Activated naive CD4-positive, alpha-beta T cell treated with anti-CD3 and anti-CD28 coated beads for 36 hours (primary cell): ENCODE measurements around the gene LGR4. TPM values are rescaled to one million over a fixed set of nuclear protein-coding genes. Genes with fewer than 3 reads are reported as not detected.

Experiments used
- CTCF ChIA-PET: fragments of 350-600 bp; sonication (Branson Sonifier 250); formaldehyde crosslinking; loops from one replicate; lab custom pipeline; 2021; ENCODE audit warnings: antibody characterized with exemption; lab: Charles Lee
- DNase-seq: peaks from one replicate; pipeline ENCODE4 v3.0.0-alpha.2; 2020
- H3K27ac Mint-ChIP-seq: one replicate; pipeline ENCODE4 v1.8.0; 2021; ENCODE audit warnings: mild to moderate bottlenecking, mixed read lengths
- H3K27me3 Mint-ChIP-seq: one replicate; pipeline ENCODE4 v1.8.0; 2021; ENCODE audit warnings: low read depth, mixed read lengths
- H3K36me3 Mint-ChIP-seq: one replicate; pipeline ENCODE4 v1.8.0; 2021; ENCODE audit warnings: low read depth, mixed read lengths
- H3K4me1 Mint-ChIP-seq: one replicate; pipeline ENCODE4 v1.8.0; 2021; ENCODE audit warnings: low read depth, mixed read lengths
- H3K4me3 Mint-ChIP-seq: one replicate; pipeline ENCODE4 v1.8.0; 2021; ENCODE audit warnings: mild to moderate bottlenecking, moderate library complexity, mixed read lengths
- H3K9me3 Mint-ChIP-seq: one replicate; pipeline ENCODE4 v1.8.0; 2021; ENCODE audit warnings: mixed read lengths
- intact Hi-C: fragments of 100-400 bp; cut with micrococcal nuclease; formaldehyde crosslinking; loops from one replicate; pipeline ENCODE4 v1.15.1; 2023
- total RNA-seq, 2 experiments: library from RNA; stranded (reverse); gene quantifications; one replicate each; pipeline ENCODE4 v1.2.3, GENCODE V29; 2021

The LGR4 gene
- total RNA-seq, 2 experiments from 2014 or later = 0.12 to 0.19 TPM

DNA sequence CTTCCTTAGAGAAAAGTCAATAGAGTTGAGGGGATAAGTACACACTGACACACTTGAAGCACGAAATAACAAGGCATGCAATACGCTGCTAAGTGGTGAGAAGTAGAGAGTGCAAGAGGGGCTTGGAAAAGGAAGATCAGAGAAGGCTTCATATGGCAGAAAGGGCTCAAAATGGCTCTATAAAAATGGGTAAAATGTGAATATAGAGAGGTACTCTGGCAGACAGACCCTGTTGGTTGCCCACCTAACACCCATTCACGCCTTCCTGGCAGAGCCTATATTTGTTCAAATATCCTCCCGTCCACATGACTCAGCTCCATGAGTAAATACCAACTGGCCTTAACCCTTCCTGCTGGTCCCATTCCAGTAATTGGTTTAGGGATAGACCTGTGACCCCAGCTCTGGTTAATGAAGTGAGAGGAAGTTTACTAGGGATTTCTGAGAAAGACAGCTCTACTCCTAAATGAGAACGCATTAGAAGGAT, 70.7 kb downstream of the LGR4 start:
- intact Hi-C loops = no loop called here
- CTCF ChIA-PET = no interaction called here
- H3K27ac Mint-ChIP-seq = no peak overlapping the region

GRCh38 chr11:27401280-27401832, 71.2 kb downstream of the LGR4 start:
- Mint-ChIP-seq H3K9me3 (no peaks in the 10 kb centered on the region), H3K27ac (no peak overlapping the region), H3K4me3 (no peak overlapping the region), H3K4me1 (no peaks in the 10 kb centered on the region), H3K36me3 (no peaks in the 10 kb centered on the region), H3K27me3 (no peaks in the 10 kb centered on the region)
- CTCF ChIA-PET = no interaction called here
- DNase-seq = no peak
- intact Hi-C loops = no loop called here

More for the DNA sequence above, 70.7 kb downstream of the LGR4 start:
- H3K36me3 Mint-ChIP-seq = no peaks in the 10 kb centered on the region
- no peak for DNase-seq
- H3K4me1 Mint-ChIP-seq = no peaks in the 10 kb centered on the region
- no peaks in the 10 kb centered on the region for H3K27me3 Mint-ChIP-seq
- H3K9me3 Mint-ChIP-seq = no peaks in the 10 kb centered on the region
- H3K4me3 Mint-ChIP-seq = no peak overlapping the region

DNA sequence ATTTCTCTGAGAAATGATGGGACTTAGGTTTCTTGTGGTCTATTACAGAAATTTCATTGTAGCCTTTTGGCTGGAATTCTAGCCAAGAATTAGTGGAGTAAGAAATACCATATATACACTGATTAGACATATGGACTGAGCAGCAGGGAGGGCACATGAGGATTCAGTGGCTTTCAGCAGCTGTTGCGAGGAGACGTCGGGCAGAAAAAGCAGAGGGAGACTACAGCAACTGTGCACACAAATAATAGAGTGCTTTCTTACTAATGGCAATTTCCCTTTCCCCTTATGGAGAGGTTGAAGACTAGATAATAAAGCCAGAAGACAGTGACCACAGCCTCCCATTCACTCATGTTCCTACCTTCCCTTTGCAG, 74.2 kb downstream of the LGR4 start:
- DNase-seq = no peak
- intact Hi-C loops = no loop called here
- Mint-ChIP-seq H3K27me3 (no peaks in the 10 kb centered on the region), H3K27ac (no peak overlapping the region), H3K4me1 (no peaks in the 10 kb centered on the region), H3K9me3 (no peaks in the 10 kb centered on the region), H3K36me3 (no peaks in the 10 kb centered on the region), H3K4me3 (no peak overlapping the region)
- CTCF ChIA-PET = no interaction called here

DNA sequence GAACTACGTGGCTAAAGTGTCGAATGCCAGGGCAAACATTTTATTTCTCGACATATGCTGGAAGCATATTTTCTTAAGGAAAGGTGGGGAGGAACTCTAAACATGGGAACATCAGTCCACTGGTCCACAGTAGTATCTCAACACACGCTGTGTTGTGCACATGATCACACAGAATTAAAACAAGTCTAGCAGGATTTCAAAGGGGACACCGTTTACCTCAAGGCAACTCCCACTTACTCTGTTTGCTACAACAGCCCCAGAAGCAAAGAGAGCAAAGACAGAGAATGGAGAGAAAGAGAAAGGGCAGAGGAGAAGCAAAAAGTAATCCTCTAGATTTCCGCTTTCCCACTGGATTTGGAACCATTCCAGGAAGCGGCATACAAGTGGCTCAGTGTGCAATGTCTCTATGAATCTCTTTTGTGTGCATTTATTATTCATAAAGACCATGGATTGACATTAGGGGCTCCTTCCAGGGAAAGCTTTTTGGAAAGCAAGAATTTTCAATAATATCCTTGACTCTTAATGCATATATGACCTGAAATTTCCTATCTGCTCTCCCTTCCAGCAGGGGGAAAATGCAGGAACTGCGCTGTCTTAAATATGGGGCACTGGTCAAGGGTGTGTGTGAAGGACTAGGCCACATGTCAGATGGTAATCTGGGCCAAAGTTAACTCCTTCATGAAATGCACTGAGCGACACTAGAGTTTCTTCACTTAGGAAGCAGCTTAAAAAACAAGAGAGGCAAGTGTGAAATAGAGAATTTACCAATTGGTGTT, 74.8 kb downstream of the LGR4 start:
- no peaks in the 10 kb centered on the region for H3K4me1 Mint-ChIP-seq
- H3K9me3 Mint-ChIP-seq = no peaks in the 10 kb centered on the region
- DNase-seq = no peak
- intact Hi-C loops = no loop called here
- no peaks in the 10 kb centered on the region for H3K27me3 Mint-ChIP-seq
- H3K36me3 Mint-ChIP-seq = no peaks in the 10 kb centered on the region
- no peak overlapping the region for H3K27ac Mint-ChIP-seq
- CTCF ChIA-PET = no interaction called here
- no peak overlapping the region for H3K4me3 Mint-ChIP-seq

DNA sequence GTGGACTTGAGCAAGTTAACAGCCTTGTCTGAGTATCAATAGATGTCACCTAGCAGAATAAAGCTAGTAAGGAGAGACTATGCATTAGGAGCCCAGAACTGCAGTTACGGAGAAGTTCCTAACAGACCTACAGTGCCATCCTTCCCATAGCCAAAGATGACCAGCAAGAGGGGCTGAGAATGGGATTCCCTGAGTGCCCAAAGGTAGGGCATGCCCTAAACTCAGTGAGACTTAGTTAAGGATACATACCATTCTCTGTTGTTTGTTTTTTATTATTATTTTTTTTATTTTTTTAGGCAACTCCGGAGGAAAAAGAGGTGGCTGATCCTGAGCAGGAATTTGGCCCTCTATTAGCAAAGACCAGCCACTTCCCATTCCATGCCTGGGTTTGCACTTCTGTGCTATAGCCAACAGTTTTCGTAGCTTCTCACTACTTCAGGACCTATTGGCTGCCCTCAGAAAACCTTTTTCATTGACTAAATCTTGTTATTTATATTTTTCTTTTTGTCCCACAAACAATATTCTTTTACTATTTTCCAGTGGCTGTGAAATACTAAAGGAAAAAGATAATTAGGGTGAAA, 76.2 kb downstream of the LGR4 start:
- Mint-ChIP-seq H3K27ac (no peak overlapping the region), H3K4me3 (no peak overlapping the region), H3K4me1 (no peaks in the 10 kb centered on the region), H3K9me3 (no peaks in the 10 kb centered on the region), H3K27me3 (no peaks in the 10 kb centered on the region), H3K36me3 (no peaks in the 10 kb centered on the region)
- intact Hi-C loops = no loop called here
- DNase-seq = no peak
- CTCF ChIA-PET = no interaction called here

- CTCF ChIA-PET = no interaction called here
- H3K4me3 Mint-ChIP-seq = no peak overlapping the region
- intact Hi-C loops = no loop called here
- H3K27ac Mint-ChIP-seq = no peak overlapping the region
- DNase-seq = no peak
- no peaks in the 10 kb centered on the region for H3K36me3 Mint-ChIP-seq
- no peaks in the 10 kb centered on the region for H3K9me3 Mint-ChIP-seq
- no peaks in the 10 kb centered on the region for H3K4me1 Mint-ChIP-seq
- H3K27me3 Mint-ChIP-seq = no peaks in the 10 kb centered on the region
Measured at GRCh38 chr11:27395556-27396258, 76.9 kb downstream of the LGR4 start.

DNA sequence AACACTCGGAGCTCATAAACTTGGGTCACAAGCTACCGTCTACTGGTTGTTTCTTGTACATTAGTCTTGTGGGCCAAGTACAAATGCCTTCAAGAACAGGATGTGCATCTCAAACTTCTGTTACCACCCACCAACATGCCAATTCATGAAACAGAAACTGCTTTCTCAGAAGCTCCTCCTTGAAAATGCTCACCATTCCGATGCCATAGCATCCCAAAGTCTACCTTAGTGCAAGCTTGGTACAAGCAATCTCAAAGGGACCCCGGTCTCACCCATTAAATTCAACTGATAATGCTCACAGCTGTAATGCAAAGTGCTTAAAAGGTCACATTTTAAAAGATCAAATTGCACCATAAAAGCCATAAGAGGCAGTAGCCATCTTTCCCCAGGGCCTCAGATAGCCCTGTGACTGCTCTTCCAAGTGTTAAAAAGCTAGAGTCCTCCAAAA, 77.8 kb downstream of the LGR4 start:
- Mint-ChIP-seq H3K27me3 (no peaks in the 10 kb centered on the region), H3K4me1 (no peaks in the 10 kb centered on the region), H3K4me3 (no peak overlapping the region), H3K27ac (no peak overlapping the region), H3K9me3 (no peaks in the 10 kb centered on the region), H3K36me3 (no peaks in the 10 kb centered on the region)
- no peak for DNase-seq
- CTCF ChIA-PET = no interaction called here
- intact Hi-C loops = no loop called here

- no peaks in the 10 kb centered on the region for H3K27me3 Mint-ChIP-seq
- H3K27ac Mint-ChIP-seq = no peak overlapping the region
- CTCF ChIA-PET = no interaction called here
- H3K4me3 Mint-ChIP-seq = no peak overlapping the region
- H3K36me3 Mint-ChIP-seq = no peaks in the 10 kb centered on the region
- no peak for DNase-seq
- H3K9me3 Mint-ChIP-seq = no peaks in the 10 kb centered on the region
- no peaks in the 10 kb centered on the region for H3K4me1 Mint-ChIP-seq
- intact Hi-C loops = no loop called here
Measured at GRCh38 chr11:27392278-27393114, 80.1 kb downstream of the LGR4 start.

DNA sequence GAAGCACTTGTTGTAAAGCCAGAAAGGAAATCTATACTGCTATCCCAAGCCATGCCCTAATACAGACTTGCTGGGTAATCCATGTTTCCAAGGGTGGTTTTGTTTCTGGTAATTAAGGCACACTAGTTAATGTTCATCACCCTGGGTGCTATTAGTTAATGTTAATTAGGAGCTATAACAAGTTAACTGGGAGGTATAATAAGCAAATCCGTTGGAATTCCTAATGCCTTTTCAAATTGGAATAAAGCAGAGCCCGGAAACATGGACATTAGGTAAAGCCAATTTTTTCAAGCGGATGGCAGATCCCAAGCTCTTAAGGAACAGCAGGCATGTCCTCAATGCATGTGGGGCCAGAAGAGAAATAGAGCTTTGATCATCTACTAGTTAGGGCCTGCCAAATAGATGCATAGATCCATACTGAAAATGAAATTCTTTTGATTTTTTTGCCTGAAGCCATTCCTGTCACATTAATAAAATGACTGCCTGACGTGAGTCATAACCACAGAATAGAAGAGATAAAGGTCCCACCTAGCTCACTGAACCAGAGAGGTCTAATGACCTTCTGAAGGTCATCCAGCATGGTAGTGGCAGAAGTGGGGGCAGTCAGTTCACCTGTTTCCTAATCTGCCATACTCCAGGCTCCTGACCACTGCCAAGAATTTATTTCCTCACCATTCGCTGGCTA, 81.1 kb downstream of the LGR4 start:
- CTCF ChIA-PET = interaction anchor here (0.7 kb wide), 1 partner anchor 1093 kb away, joined by 3 read pairs; no protein-coding TSS in a partner anchor
- intact Hi-C loops = no loop called here
- DNase-seq = no peak
- Mint-ChIP-seq H3K4me3 (no peak overlapping the region), H3K27ac (no peak overlapping the region), H3K9me3 (no peaks in the 10 kb centered on the region), H3K36me3 (no peaks in the 10 kb centered on the region), H3K4me1 (no peaks in the 10 kb centered on the region), H3K27me3 (no peaks in the 10 kb centered on the region)

DNA sequence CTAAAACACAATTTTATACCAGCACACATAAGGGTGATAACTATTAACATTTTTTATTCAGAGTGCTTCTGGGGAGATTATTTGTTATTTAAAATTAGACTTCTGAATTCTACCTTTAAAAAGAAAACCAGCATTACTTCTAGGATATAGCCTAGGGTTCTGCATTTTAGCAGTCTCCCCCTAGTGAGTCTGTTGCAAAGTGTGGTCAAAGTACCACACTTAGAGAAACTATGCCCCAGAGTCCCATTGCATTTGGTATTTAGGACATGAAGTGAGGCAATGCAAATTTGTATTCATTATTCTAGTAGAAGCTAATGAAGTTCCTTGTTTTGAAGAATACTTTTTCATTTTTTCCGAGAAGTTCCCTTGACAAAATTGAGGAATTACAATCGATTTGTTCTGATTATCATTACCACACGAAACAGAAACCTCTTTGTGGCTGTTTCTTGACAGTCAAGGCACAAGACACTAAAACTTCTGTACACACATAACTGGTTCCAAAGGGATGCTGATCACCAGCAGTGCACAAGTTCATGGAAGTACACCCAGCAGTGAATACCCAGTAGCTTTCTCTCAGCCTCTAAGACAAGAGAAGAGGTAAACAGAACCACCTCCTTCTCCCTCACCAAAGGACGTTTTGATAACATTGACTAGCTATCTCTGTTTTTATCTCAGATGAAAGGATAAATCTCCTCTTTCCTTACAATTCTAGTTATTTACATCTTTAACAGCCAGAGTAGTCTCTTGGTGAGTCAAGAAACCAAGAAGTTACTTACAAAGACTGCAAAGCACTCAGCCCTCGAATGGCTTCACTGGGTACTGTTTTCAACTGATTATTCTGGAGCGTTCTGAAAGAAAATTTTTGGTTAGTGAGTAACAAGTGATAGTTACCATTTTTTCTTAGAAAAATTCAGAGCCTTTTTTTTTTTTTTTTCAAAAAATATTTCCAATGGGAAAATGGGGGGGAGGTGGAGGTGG, 82.0 kb downstream of the LGR4 start:
- Mint-ChIP-seq H3K4me1 (no peaks in the 10 kb centered on the region), H3K9me3 (no peaks in the 10 kb centered on the region), H3K36me3 (no peaks in the 10 kb centered on the region), H3K27ac (no peak overlapping the region), H3K4me3 (no peak overlapping the region), H3K27me3 (no peaks in the 10 kb centered on the region)
- no peak for DNase-seq
- CTCF ChIA-PET = no interaction called here
- intact Hi-C loops = no loop called here

GRCh38 chr11:27388869-27389268, 83.7 kb downstream of the LGR4 start:
- Mint-ChIP-seq H3K27me3 (no peaks in the 10 kb centered on the region), H3K27ac (no peak overlapping the region), H3K9me3 (no peaks in the 10 kb centered on the region), H3K4me1 (no peaks in the 10 kb centered on the region), H3K36me3 (no peaks in the 10 kb centered on the region), H3K4me3 (no peak overlapping the region)
- intact Hi-C loops = no loop called here
- DNase-seq = no peak
- CTCF ChIA-PET = no interaction called here
